ENCODE measurements around the gene AP1G1. TPM values are rescaled to one million over a fixed set of nuclear protein-coding genes. Genes with fewer than 3 reads are reported as not detected.

Gene AP1G1
- total and polyA plus RNA-seq, 10 of the 15 experiments (the other 5 are each of a cell fraction or from before 2014, with no cell fraction given): 5.9 to 83.7 (median 47.8) TPM

DNA sequence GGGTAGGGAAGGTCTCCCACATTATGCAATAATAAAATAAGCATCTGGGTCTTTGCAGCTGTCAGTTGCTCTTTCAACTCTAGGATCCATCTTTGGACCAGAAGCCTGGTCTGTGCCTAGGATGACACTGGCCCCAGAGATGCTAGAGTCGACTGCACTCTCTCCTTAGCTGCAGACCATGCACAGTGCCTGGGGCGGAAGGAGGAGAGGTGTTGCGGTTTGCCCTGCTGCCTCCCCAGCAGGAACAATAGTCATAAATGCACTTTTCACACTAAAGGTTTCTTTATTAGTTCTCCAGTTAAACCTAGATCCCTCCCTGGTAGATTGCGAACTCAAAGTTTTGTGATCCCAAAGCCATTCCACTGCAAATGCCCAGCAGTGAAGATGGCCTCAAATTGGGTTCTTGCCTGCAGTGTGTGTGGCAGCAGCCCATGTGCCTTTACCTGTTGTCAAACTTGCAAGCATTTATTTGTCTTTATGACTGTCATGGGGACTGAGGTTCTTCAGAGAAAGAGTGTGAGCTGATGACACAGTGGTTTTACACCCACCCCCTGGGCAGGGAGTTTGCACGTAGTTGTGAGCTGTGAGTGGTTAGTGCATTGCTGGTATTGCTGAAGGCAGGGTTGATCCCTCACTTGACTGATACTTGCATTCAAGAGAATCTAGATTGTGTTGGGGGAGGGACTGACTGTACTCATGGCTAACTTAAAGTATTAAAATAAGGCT lies 47.5 kb upstream of the AP1G1 start (continued):
- TF ChIP-seq CEBPB (IDR thresholded peaks at IDR 0.05; ENCODE audit: borderline replicate concordance in 1 of 2, low read depth in 2 of 2, low read length in 2 of 2) (no peak), BCL11A (IDR thresholded peaks at IDR 0.05; ENCODE audit: low read depth, low read length) (no peak), SREBF1 (IDR thresholded peaks at IDR 0.05; ENCODE audit: low read length) (no peak), TARDBP (IDR thresholded peaks at IDR 0.05; ENCODE audit: borderline replicate concordance) (no peak)
- TF ChIP-seq, protein P1, sequence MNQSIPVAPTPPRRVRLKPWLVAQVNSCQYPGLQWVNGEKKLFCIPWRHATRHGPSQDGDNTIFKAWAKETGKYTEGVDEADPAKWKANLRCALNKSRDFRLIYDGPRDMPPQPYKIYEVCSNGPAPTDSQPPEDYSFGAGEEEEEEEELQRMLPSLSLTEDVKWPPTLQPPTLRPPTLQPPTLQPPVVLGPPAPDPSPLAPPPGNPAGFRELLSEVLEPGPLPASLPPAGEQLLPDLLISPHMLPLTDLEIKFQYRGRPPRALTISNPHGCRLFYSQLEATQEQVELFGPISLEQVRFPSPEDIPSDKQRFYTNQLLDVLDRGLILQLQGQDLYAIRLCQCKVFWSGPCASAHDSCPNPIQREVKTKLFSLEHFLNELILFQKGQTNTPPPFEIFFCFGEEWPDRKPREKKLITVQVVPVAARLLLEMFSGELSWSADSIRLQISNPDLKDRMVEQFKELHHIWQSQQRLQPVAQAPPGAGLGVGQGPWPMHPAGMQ (IDR thresholded peaks at IDR 0.05; ENCODE audit: borderline replicate concordance): no peak

DNA sequence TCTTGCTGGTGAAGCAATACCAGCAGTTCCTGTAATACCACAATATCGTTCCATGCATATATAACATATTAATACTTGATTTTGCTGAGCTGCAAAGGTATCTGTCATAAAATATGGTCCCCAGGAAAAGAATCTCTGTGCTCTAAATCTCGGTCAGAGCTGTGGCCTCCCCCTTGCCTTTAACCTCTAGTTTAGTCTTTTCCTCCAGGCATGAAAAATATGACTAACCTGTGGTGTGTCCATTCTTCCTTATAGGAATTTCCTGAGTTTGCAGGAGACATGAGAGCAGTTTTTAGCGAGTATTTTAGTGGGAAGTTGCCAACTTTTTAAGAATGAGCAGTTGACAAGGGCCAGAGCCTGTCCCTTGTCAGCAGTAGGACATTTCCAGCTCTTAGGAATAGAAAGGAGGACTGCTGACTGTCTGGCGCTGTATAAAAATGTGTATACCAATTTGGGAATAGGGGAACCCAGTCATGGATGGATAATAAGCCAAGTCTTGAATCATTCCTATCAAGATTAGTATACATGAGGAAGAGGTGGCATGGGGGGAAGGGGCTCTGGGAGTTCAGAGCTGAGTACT lies 45.8 kb upstream of the AP1G1 start:
- Histone ChIP-seq H3K27me3 (replicated peaks in 1 of 2; ENCODE audit: control insufficient read depth in 2 of 2, insufficient read depth in 2 of 2, low read length in 1 of 2) (no peaks in the 10 kb centered on the region), H2AFZ (ENCODE audit: control insufficient read depth, low read depth, low read length) (no peak overlapping the region), H3K9me3 (replicated peaks; ENCODE audit: control insufficient read depth, insufficient read depth, low read length) (no peaks in the 10 kb centered on the region), H3K4me2 (ENCODE audit: control insufficient read depth, insufficient read depth) (peak overlapping the region; percentile 87), H4K20me1 (ENCODE audit: control insufficient read depth, insufficient read depth) (no peaks in the 10 kb centered on the region), H3K4me3 (no peak overlapping the region), H3K27ac (ENCODE audit: control insufficient read depth, insufficient read depth) (peak overlapping the region; percentile 86), H3K4me1 (ENCODE audit: control insufficient read depth, insufficient read depth, low read length) (peaks cover 32% of the 10 kb centered on the region), H3K79me2 (ENCODE audit: control insufficient read depth, insufficient read depth, low read length) (peaks cover 27% of the 10 kb centered on the region), H3K9ac (ENCODE audit: control insufficient read depth, insufficient read depth, low read length) (no peak overlapping the region), H3K36me3 (ENCODE audit: control insufficient read depth in 2 of 2, insufficient read depth in 2 of 2, low read length in 1 of 2) (peaks cover 21 to 28% of the 10 kb centered on the region in 2 experiments)
- in situ Hi-C loops (cut with MboI): no loop called here
- BruUV-seq (replicated peaks): no TSS peak
- ChIA-PET RAD21 (ENCODE audit: unreplicated experiment) (interaction anchor here (1.0 to 2.7 kb wide), 3 partner anchors 11 to 46 kb away, joined by 4 to 12 read pairs (median 4); partner anchors contain the start of gene AP1G1), POLR2A (interaction anchor here (1.0 to 1.6 kb wide), 2 partner anchors 12 to 74 kb away, joined by 4 read pairs; no protein-coding TSS in a partner anchor), SMC1A (ENCODE audit: uncharacterized antibody, unreplicated experiment) (interaction anchor here (2.0 kb wide), 1 partner anchor 11 kb away, joined by 6 read pairs; no protein-coding TSS in a partner anchor), CTCF (interaction anchor here (1.1 to 1.8 kb wide), 2 partner anchors 11 to 28 kb away, joined by 3 to 9 read pairs; no protein-coding TSS in a partner anchor)
- TF ChIP-seq JUND (IDR thresholded peaks at IDR 0.05; ENCODE audit: low read depth, low read length): no peak
- TF ChIP-seq, protein P2, sequence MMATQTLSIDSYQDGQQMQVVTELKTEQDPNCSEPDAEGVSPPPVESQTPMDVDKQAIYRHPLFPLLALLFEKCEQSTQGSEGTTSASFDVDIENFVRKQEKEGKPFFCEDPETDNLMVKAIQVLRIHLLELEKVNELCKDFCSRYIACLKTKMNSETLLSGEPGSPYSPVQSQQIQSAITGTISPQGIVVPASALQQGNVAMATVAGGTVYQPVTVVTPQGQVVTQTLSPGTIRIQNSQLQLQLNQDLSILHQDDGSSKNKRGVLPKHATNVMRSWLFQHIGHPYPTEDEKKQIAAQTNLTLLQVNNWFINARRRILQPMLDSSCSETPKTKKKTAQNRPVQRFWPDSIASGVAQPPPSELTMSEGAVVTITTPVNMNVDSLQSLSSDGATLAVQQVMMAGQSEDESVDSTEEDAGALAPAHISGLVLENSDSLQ (IDR thresholded peaks at IDR 0.05): no peak
- TF ChIP-seq, protein P3, sequence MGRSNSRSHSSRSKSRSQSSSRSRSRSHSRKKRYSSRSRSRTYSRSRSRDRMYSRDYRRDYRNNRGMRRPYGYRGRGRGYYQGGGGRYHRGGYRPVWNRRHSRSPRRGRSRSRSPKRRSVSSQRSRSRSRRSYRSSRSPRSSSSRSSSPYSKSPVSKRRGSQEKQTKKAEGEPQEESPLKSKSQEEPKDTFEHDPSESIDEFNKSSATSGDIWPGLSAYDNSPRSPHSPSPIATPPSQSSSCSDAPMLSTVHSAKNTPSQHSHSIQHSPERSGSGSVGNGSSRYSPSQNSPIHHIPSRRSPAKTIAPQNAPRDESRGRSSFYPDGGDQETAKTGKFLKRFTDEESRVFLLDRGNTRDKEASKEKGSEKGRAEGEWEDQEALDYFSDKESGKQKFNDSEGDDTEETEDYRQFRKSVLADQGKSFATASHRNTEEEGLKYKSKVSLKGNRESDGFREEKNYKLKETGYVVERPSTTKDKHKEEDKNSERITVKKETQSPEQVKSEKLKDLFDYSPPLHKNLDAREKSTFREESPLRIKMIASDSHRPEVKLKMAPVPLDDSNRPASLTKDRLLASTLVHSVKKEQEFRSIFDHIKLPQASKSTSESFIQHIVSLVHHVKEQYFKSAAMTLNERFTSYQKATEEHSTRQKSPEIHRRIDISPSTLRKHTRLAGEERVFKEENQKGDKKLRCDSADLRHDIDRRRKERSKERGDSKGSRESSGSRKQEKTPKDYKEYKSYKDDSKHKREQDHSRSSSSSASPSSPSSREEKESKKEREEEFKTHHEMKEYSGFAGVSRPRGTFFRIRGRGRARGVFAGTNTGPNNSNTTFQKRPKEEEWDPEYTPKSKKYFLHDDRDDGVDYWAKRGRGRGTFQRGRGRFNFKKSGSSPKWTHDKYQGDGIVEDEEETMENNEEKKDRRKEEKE (IDR thresholded peaks at IDR 0.05): no peak
- TF ChIP-seq ZNF207 (IDR thresholded peaks at IDR 0.05; ENCODE audit: borderline replicate concordance): no peak
- no peak for TF ChIP-seq SIN3A (IDR thresholded peaks at IDR 0.05; ENCODE audit: low read depth, low read length)
- TF ChIP-seq KAT2A (conservative IDR thresholded peaks at IDR 0.05; ENCODE audit: control insufficient read depth, low read depth, low read length): no peak
- TF ChIP-seq, protein P4, sequence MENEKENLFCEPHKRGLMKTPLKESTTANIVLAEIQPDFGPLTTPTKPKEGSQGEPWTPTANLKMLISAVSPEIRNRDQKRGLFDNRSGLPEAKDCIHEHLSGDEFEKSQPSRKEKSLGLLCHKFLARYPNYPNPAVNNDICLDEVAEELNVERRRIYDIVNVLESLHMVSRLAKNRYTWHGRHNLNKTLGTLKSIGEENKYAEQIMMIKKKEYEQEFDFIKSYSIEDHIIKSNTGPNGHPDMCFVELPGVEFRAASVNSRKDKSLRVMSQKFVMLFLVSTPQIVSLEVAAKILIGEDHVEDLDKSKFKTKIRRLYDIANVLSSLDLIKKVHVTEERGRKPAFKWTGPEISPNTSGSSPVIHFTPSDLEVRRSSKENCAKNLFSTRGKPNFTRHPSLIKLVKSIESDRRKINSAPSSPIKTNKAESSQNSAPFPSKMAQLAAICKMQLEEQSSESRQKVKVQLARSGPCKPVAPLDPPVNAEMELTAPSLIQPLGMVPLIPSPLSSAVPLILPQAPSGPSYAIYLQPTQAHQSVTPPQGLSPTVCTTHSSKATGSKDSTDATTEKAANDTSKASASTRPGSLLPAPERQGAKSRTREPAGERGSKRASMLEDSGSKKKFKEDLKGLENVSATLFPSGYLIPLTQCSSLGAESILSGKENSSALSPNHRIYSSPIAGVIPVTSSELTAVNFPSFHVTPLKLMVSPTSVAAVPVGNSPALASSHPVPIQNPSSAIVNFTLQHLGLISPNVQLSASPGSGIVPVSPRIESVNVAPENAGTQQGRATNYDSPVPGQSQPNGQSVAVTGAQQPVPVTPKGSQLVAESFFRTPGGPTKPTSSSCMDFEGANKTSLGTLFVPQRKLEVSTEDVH (IDR thresholded peaks at IDR 0.05; ENCODE audit: low read depth, partially characterized antibody): no peak
- no peak for TF ChIP-seq NRF1 (conservative IDR thresholded peaks at IDR 0.05; ENCODE audit: low read depth, low read length)
- no peak for ATAC-seq
- FAIRE-seq: no peak
- intact Hi-C loops (cut with micrococcal nuclease; ENCODE audit: unreplicated experiment): no loop called here
- DNase-seq (ENCODE audit: low read depth, low spot score): no peak
- WGBS (ENCODE audit: insufficient coverage, insufficient replicate concordance, low lambda C conversion rate, missing lambda C conversion rate): 93% methylated on average over 4 of the region's 4 CpGs
